Mononuclear cell (primary cell): ENCODE data around the gene EPHB1. TPM values are rescaled to one million over a fixed set of nuclear protein-coding genes. Genes with fewer than 3 reads are reported as not detected.
"Not testable (repeated sequence)": the region's sequence is repeated elsewhere in the genome, so short reads cannot be mapped to it uniquely, and the experiment has no call there.

Experiments
- H3K27me3 ChIP-seq: 2 replicates; pipeline ENCODE4 v1.6.0; 2011; ENCODE audit warnings: low read length, control low read depth; ENCODE audit not compliant: insufficient read depth
- H3K4me1 ChIP-seq: 2 replicates; pipeline ENCODE4 v1.5.1; 2011; ENCODE audit warnings: mild to moderate bottlenecking, low read length, control low read depth; ENCODE audit not compliant: insufficient read depth
- H3K4me3 ChIP-seq: 2 replicates; pipeline ENCODE4 v1.5.1; 2011; ENCODE audit warnings: mild to moderate bottlenecking, low read length, moderate library complexity
- H3K9me3 ChIP-seq: 2 replicates; pipeline ENCODE4 v1.5.1; 2011; ENCODE audit warnings: low read depth, mild to moderate bottlenecking, control low read depth, low read length
- total RNA-seq: library from RNA; depleted of rRNA; stranded (reverse); fragments of >200 nt; gene quantifications from one replicate; pipeline ENCODE4 v1.2.3, GENCODE V29; 2012

Gene EPHB1
- total RNA-seq, 1 donor: 0.63 TPM

DNA sequence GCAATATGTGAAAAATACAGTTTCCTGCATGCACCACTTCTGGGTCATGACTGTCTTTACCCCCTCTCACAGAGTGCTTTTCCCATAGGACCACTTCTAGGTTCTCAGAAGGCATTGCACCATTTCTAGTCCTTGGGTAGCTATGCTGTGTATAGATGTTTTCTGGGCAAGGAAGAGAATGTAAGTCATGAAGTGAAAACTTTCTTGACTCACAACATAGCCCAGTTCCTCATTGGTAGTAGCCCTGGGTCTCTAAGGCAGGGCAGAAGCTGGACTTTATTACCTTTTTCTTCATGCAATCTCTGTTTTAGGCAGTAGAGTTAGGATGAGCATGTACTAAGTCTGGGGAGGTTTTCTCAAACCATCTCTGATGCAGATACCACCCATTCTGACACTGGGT is 203.1 kb downstream of the EPHB1 start:
- Histone ChIP-seq H3K4me3 (no peak overlapping the region), H3K4me1 (no peaks in the 10 kb centered on the region), H3K27me3 (no peaks in the 10 kb centered on the region)

DNA sequence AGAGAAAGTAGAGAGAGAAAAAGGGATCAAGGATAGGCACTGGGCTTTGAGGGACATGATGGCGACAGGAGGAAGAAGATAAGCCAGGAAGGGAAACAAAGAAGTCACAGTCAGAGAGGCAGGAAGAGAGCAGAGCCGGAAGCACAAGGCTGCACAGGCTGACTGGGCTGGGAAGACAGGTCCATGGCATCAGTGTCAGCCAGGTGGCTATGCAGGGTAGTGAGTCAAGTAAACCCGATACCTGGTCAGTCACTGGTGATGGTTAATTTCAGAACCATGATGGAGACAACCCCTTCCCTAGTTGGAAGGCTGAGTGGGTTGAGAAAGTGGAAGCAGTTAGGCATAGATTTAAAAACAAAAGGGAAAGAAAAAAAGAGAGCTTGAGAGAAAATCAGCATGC is 203.8 kb downstream of the EPHB1 start:
- no peaks in the 10 kb centered on the region for H3K4me1 ChIP-seq
- H3K9me3 ChIP-seq: no peaks in the 10 kb centered on the region
- H3K4me3 ChIP-seq: no peak overlapping the region
- no peaks in the 10 kb centered on the region for H3K27me3 ChIP-seq

More for the DNA sequence above, 203.1 kb downstream of the EPHB1 start:
- no peaks in the 10 kb centered on the region for H3K9me3 ChIP-seq

DNA sequence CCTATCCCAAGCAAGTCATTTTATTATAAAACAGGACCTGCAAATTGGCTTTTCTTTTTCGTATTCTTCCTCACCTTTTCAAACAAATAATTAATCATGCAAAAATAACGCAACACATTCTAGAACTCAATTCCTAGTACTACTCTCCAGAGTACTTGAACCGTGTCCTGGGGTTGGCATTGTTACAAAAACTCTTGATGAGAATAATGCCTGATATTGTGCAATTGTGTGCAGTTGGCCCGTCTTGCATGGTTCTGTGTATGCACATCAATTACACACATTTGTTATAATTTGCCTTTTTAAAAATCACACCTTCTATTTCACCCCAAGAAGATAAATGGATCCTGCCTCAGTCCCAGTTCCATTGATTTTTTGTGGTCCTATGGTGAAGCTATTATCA is 205.4 kb downstream of the EPHB1 start:
- no peak overlapping the region for H3K4me3 ChIP-seq
- H3K27me3 ChIP-seq: no peaks in the 10 kb centered on the region
- H3K4me1 ChIP-seq: no peaks in the 10 kb centered on the region
- H3K9me3 ChIP-seq: no peaks in the 10 kb centered on the region

DNA sequence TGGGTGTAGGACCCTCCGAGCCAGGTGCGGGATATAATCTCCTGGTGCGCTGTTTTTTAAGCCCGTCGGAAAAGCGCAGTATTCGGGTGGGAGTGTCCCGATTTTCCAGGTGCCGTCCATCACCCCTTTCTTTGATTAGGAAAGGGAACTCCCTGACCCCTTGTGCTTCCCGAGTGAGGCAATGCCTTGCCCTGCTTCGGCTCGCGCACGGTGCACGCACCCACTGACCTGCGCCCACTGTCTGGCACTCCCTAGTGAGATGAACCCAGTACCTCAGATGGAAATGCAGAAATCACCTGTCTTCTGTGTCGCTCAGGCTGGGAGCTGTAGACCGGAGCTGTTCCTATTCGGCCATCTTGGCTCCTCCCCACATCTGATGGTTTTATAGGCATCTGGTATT is 210.6 kb downstream of the EPHB1 start:
- not testable (repeated sequence) for H3K9me3 ChIP-seq, H3K27me3 ChIP-seq, H3K4me1 ChIP-seq, H3K4me3 ChIP-seq

DNA sequence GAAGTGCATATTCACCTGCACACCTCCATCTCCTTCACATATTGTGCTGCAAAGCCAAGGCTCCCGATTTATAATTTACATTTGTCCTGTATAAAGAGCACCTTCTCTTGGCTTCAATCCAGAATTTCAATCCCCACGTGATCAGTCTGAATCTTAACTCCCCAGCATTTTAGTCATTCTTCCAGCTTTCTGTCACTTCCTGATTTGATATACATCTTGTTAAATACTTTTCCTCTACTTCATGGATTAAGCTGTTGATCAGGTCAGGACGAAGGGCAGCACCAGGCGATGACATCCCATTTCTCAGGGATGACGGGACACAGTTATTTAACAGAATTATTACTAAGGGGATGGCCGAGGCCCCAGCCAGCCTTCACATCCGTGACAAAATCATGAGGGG is 212.5 kb downstream of the EPHB1 start:
- Histone ChIP-seq H3K4me1 (no peaks in the 10 kb centered on the region), H3K4me3 (no peak overlapping the region), H3K27me3 (no peaks in the 10 kb centered on the region), H3K9me3 (no peaks in the 10 kb centered on the region)

DNA sequence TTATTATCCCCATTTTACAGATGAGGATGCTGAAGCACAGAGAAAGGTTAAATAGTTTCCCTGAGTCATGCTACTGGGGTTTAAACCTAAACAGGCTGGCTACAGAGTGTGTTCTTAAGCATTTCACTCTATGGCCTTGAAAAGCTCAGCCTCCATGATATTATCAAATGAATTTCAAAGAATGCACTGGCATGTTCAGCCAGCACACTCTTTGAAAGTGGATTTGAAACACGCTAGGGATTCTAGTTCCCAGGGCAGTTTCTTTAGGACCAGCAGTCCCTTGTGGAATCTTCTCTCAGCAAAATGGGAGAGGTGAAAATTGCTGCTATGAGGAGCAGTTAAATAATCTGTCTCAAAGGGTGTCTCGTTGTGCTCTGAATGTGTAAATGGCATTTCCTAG is 213.3 kb downstream of the EPHB1 start:
- Histone ChIP-seq H3K4me1 (no peaks in the 10 kb centered on the region), H3K9me3 (no peaks in the 10 kb centered on the region), H3K27me3 (no peaks in the 10 kb centered on the region), H3K4me3 (no peak overlapping the region)

DNA sequence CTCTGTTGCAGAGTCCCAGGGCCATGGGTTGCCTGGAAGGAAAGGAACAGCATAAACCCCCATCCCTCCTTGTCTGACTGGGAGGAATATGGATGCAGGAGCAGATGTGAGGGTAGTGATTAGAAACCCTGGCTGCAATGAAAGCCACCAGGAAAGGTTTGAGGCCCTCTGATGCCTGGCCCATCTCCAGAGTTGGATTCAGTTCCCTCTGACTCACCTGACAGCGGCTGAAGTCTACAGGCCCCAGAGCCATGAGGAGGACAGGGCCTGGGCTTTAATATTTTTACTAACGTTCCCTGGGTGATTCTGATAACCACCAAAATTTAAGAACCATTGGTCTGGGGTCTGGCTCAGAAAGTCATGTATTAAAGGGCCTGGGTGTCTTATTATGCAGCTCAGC is 214.0 kb downstream of the EPHB1 start:
- Histone ChIP-seq H3K27me3 (no peaks in the 10 kb centered on the region), H3K4me1 (no peaks in the 10 kb centered on the region), H3K4me3 (no peak overlapping the region), H3K9me3 (no peaks in the 10 kb centered on the region)

DNA sequence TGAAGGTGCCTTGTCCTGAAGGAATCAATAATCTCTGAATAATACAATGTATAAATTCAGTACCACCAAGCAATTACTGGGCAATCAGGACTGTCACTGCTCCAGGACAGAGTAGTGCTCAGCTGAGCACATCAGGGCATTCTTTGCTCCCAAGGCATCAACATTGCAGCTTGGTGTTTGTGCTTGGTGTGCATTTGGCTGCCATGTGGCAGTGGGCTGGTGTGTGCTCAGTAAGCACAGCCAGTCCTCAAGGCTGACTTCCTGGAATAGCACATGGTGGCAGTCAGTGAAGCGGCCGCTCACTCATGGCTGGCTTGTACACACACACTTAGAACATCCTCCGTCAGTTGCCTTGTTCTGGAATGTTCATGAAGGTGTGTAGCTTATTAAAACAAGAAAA is 217.0 kb downstream of the EPHB1 start:
- H3K9me3 ChIP-seq: no peaks in the 10 kb centered on the region
- no peaks in the 10 kb centered on the region for H3K27me3 ChIP-seq
- no peaks in the 10 kb centered on the region for H3K4me1 ChIP-seq
- no peak overlapping the region for H3K4me3 ChIP-seq

DNA sequence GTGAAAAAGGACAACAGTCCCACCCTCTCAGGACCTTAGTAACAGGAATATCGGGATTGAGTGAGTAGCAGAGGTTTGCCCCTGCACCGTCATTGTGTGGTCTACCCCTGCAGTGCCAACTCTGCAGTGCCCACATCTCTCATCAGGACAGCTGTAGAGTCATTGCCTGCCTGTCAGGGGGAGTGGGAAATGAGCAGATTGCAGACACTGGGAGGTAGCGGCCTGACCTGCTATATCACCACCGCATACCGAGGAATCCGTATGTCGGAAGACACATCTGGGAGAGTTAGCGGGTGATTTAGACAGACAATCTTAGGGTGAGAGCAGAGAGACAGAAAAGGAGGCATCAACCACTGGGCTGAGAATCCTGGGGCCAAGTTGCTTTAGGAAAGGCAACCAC is 218.1 kb downstream of the EPHB1 start:
- H3K4me1 ChIP-seq: no peaks in the 10 kb centered on the region
- no peaks in the 10 kb centered on the region for H3K9me3 ChIP-seq
- H3K27me3 ChIP-seq: no peaks in the 10 kb centered on the region

DNA sequence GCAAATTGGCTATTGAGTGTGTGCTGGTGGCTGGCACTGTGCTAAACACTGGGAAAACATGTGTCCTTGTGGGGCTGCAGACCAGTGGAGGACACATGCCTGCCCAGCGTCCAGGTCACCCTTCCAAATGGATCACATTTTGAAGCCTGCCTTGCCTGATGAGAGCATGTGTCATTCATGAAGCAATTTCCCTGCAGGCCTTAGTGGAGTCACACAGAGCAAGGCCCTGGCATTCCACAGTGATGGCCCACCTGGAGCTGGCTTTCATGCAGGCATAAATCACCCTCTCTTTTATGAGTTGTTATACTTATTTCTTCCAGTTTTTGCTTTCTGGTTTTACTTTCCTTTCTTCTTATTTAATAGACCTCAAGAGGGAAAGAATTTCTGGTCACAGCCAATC is 219.5 kb downstream of the EPHB1 start:
- Histone ChIP-seq H3K9me3 (no peaks in the 10 kb centered on the region), H3K4me3 (no peak overlapping the region), H3K4me1 (no peaks in the 10 kb centered on the region), H3K27me3 (no peaks in the 10 kb centered on the region)

More for the DNA sequence above, 218.1 kb downstream of the EPHB1 start:
- H3K4me3 ChIP-seq: no peak overlapping the region

DNA sequence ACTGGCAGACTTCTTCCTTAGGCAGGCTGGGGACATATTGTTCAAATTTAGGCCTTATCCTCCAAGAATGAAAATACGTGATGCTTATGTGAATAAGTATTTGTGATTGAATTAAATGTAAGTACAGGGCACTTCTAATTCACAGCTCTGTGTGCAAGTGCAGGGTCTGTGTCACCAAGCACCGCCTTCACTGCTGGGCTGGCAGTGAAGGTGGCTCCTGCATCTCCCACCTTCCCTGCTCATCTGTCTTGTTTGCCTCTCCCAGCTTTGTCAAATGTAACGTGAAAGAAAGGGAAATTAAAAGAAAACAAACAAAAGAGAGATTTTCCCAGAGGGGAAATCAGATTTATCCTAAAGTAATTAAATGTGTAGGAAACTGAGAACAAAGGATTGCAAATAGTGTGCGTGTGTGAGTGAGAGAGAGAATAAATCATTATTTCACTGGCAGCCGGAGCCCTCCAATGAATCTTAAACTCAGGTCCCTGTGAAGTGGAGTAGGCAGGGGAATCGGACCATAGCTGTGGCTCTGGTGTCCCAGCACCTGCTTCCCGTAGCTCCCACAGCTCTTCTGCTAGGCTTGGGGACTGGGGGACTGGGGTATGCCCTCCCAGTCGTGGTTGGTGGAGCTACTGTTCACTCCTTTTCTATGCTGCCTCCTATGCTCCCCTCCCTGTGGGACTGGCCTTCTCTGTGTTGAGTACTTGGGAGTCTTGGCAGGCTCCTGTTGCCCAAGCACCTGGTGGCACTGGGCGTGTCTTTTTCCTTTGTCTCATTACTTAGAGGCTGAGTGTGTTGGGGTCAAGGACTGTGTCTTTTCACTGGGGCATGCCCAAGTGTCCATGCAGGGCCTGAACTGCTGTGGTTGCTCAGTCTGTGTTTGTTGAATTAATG is 222.2 kb downstream of the EPHB1 start:
- no peak overlapping the region for H3K4me3 ChIP-seq
- no peaks in the 10 kb centered on the region for H3K27me3 ChIP-seq
- H3K4me1 ChIP-seq: peaks cover 4% of the 10 kb centered on the region
- no peaks in the 10 kb centered on the region for H3K9me3 ChIP-seq

DNA sequence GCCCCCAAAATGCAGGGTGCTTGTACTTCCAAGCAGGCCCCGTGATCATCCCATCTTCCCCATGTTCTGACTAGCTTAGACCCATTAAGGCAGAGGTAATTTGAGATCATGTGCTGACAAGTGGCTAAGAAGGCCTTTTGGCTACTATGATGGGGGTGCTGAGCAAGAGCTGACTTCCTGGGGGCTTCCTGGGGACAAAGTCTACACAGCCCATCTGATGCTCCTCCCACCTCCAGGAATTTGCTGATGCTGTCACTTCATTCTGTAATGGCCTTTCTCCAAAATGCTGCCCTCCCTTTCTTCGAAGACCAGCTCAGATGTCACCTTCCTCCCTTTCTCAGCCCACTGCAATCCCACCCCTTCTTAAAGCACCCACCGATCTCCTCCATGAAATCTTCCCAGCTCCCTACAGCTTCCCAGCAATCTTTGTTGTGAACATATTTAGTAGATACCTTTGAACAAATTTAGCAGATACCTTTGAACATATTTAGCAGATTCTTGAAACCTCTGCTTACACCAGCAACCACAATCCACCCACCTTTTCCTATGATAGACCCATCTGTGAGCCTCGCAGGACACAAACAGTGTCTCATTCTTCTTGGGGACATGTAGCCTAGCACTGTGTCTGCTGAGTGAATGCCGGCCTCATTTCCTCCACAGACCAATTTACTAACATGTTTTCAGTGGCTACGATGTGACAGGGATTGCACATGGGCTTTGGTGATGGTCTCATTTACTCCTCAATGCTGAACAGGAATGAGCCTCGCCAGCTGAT is 223.3 kb downstream of the EPHB1 start:
- Histone ChIP-seq H3K4me3 (no peak overlapping the region), H3K4me1 (peaks cover 6% of the 10 kb centered on the region), H3K27me3 (no peaks in the 10 kb centered on the region), H3K9me3 (no peaks in the 10 kb centered on the region)

DNA sequence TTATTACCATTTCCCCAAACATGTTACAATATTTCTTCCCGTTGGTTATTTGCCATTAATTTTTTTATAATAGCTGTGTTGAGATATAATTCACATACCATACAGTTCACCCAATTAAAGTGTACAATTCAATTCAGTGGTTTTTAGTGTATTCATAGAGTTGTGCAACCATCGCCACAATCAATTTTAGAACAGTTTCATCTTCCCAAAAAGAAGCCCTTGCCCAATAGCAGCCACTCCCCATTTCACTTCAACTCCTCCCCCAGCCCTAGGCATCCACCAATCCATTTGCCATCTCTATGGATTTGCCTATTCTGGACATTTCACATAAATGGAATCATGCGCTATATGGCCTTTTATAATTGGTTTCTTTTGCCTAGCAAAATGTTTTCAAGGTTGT is 225.1 kb downstream of the EPHB1 start:
- H3K27me3 ChIP-seq: no peaks in the 10 kb centered on the region
- no peaks in the 10 kb centered on the region for H3K9me3 ChIP-seq
- H3K4me3 ChIP-seq: no peak overlapping the region
- H3K4me1 ChIP-seq: peaks cover 9% of the 10 kb centered on the region

DNA sequence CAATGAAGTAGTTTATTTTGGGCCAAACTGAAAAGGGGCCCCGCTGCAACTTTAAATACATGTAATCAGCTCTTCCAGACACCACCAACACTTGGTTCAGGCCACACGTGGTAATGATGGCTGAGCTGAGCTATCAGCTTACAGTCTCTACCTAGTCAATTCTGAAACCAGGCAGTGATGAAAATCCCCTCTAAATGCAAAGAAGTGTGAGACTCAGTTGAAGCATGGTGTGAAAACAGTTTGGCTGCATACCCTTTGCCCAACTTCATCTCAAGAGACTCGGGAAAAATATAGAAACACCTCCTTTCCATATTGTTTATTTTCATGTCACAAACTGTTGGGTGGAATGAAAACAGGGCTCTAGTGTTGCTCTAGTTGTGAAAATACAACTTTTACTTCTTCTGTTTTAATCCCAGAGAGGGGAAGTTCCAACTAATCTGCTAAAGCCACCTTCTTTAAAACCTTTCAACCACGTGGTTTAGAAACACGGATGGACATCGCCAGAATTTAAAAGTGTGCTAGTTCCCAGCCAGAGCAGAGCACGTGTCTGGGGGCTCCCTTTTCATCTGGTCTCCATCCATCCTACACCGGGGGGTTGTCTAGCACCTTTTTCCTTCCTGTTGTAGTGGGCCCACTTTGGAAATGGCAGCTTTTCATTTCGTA is 229.1 kb downstream of the EPHB1 start:
- no peaks in the 10 kb centered on the region for H3K9me3 ChIP-seq
- H3K4me3 ChIP-seq: no peak overlapping the region
- H3K27me3 ChIP-seq: no peaks in the 10 kb centered on the region
- peaks cover 9% of the 10 kb centered on the region for H3K4me1 ChIP-seq
